HG03175 (cell line): ENCODE data around the gene MMP2.

Experiments used
- ATAC-seq: cut with Tn5 transposase; IDR thresholded peaks from one replicate; pipeline ENCODE4 v1.9.1; 2021; ENCODE audit warnings: mild to moderate bottlenecking, moderate library complexity; ENCODE audit not compliant: unreplicated experiment

The MMP2 gene

GRCh38 chr16:55508941-55509931 lies 30.2 kb downstream of the MMP2 start, which contains the start of gene LPCAT2:
Gene LPCAT2 (plus strand): TSS chr16:55509072. CDS start chr16:55509182, 110 bp downstream.
- ATAC-seq, result no peak

DNA sequence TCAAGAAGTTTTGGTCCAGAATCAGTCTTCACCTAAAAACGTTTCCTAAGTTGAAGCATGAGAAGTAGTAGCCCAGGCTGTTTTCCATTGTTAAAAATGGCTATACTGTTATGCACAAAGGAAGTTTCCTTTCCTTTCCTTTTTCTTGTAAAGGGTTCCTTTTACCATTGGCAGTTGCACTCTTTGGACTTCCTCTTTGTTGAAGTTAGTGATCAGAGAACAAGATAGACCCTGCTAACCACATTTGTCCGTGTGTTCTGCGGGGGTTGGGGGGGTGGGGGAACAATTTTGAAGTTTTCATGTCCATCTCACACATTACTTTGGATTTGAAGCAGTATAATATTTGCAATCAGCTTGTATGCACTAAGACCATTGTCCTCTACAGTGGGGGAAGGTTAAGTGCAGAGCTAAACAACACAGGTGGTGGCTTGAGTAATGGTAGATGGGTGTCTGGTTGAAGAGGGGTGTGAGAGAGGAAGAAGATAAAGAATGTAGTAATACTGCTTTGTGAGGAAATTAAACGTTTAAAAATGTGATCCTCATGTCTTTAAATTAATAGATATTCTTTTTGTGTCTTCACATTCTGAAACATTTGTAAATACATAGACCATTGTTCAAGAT lies 31.3 kb downstream of the MMP2 start:
- no peak for ATAC-seq

GRCh38 chr16:55512941-55513340 lies 33.9 kb downstream of the MMP2 start:
- no peak for ATAC-seq

- no peak for ATAC-seq
Observed at GRCh38 chr16:55513616-55514015, 34.6 kb downstream of the MMP2 start.

DNA sequence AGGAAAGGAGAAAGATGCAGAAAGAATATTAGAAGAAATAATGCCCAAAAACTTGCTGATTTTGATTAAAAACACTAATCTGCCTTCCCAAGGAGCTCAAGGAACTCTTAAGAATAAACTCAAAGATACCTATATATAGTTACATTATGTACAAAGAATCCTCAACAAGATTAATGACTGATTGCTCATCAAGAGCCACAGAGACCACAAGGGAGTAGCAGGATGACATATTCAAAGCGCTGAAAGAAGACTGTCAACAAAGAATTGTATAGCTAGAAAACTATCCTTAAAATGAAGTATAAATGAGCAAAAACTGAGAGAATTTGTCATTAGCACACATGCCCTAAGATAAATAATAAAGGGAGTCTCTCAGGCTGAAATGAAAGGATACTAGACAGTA lies 36.1 kb downstream of the MMP2 start:
- ATAC-seq, result no peak

DNA sequence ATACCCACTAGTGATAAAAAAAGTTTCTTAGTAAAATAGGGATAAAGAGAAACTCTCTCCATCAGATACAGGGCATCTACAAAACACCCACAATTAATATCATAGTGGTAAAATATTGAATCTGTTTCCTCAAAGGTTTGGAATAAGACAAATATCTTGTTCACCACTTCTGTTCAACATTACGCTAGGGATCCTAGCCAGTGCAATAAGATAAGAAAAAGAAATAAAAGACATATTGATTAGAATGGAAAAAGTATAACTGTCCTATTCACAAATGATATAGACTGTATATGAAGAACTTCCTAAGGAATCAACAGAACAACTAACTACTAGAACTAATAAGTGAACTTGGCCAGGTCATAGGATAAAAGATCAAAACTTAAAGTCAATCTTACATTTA lies 42.8 kb downstream of the MMP2 start:
- no peak for ATAC-seq

- no peak for ATAC-seq
Observed at GRCh38 chr16:55526441-55526840, 47.4 kb downstream of the MMP2 start.

DNA sequence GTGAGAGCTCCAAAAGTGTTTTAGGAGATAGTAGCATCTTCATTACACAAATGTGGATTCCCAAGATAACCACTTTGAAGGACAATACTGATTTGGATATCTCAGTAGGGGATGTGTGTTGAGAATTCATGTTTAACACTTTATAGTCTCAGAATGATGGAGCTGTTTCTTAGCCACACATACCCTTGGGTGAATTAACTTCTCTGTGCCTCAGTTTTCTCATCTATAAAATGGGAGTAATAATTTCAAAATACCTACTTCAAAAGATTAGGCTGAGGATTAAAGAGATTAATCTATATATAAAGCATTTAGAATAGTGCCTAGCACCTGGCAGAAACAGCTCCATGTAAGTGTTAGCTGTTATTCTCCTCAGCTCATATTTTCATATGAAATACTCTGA lies 48.9 kb downstream of the MMP2 start:
- ATAC-seq, result no peak

DNA sequence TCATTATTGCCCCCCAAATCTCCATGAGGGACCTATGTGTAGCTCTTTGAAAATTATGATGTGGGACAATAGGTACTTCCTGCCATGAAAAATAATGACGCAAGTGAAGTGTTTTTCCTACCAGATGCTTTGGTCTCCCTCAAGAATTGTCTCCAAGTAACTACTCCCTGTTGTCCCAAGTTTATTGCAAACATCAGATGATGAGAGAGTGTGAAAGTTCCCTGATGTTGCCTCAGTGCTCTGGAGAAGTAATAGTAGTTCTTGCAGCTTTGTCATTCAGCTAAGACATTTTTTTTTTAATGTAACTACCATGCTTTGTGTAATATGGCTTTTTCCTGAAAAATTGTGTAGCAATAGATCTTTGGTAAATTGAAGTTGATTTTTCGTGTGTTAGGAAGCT lies 50.0 kb downstream of the MMP2 start:
- ATAC-seq, result no peak

DNA sequence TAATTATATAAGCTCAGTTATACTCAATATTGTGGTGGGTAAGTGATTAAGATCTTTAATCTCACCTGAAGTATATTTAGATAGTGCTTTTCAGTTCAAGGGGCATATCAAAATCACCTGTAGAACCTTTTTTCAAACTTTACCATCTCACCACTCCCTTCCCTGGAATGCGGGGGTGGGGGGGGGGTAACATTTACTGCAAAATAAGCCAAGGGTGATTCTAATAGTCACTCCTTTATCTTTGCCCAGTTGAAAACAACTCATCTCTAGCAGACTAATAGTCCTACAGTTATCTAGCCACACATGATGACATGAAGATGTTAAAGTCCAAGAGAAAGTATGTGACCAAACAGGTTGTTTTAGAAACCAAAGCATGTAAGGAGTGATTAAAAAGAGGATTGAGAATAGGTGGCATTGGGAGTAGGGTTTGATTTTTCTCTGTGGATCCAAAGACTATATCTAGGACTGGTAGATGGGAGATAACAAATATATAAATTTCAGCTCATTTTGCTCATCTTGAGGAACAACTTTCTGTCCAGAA lies 51.4 kb downstream of the MMP2 start:
- no peak for ATAC-seq

- no peak for ATAC-seq
Observed at GRCh38 chr16:55532227-55532626, 53.2 kb downstream of the MMP2 start.

- no peak for ATAC-seq
Observed at GRCh38 chr16:55534756-55535155, 55.8 kb downstream of the MMP2 start.

- ATAC-seq, result no peak
Observed at GRCh38 chr16:55539049-55539448, 60.1 kb downstream of the MMP2 start.

DNA sequence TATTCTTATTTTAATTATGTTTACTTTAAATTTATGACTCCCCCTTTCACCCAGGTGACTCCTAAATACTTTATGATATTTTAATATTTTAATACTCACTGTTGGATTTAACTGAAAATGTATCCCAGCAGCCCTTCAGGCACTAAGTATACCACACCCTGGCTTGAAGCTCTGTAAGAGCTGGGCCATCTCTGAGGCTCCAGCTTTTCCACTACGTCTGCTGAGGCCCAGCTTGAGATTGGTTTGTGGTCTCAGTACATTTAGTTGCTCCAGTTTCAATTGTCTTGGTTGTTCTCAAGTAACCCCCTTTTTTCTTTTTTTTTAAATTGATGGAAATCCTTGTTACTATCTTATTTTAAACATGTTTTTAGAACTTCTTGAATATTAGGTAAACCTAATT lies 60.5 kb downstream of the MMP2 start:
- no peak for ATAC-seq

GRCh38 chr16:55540221-55540620 lies 61.2 kb downstream of the MMP2 start:
- no peak for ATAC-seq

GRCh38 chr16:55542459-55543082 lies 63.6 kb downstream of the MMP2 start:
- ATAC-seq, result no peak

DNA sequence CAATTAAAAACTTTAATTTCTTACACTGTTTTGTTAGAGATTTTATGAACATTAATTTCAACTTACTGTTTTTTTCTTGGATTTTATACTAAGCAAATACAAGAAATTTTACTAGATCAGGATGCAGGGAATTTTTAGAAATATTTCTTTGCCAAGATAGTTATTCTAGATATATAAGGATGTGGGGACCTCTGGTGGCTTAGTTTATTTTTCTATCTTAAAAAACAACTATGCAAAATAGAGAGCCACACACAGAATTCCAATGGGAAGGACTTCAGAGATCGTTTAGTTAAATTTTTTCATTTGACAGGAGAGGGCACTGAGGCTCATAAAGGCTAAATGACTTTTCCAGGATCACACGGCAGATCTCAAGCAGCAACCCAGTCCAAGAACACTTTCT lies 64.5 kb downstream of the MMP2 start:
- no peak for ATAC-seq

- no peak for ATAC-seq
Observed at GRCh38 chr16:55552621-55553020, 73.6 kb downstream of the MMP2 start.

DNA sequence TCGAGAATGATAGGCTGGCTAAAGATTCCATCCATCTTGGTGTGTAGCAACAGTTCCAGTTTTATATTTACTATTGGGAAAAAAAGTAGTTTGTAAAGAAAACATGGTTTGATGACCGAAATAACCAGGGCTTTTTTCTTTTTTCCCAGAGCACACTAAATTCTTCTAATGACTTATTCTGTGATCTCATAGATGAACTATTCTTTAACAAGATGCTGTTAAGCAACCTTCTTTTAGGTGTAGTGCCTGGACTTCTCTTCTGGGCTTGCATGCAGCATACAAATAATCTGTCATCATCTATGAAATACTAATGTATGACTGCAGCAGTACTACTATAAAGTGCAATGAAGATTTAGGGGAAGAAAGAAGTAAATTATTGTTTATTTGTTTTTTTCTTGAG lies 76.4 kb downstream of the MMP2 start:
- no peak for ATAC-seq
